Lower lobe of right lung (tissue), 2 donors: ENCODE measurements around the gene ANKRD45. TPM values are rescaled to one million over a fixed set of nuclear protein-coding genes. Genes with fewer than 3 reads are reported as not detected.
"Not testable (repeated sequence)": the region's sequence is repeated elsewhere in the genome, so short reads cannot be mapped to it uniquely, and the experiment has no call there.

Experiments used
- ATAC-seq, 2 donors: fragments of 200-7000 bp; cut with Tn5 transposase; one replicate each; pipeline ENCODE4 v1.9.1; 2020 to 2022; ENCODE audit warnings: mild to moderate bottlenecking in 2 of 2, moderate library complexity in 2 of 2
- DNase-seq: peaks from one replicate; pipeline ENCODE4 v3.0.0-alpha.2; 2020
- H3K27ac ChIP-seq: fragments of 200-600 bp; one replicate; pipeline ENCODE4 v1.8.0; 2022
- H3K27me3 ChIP-seq: fragments of 200-600 bp; one replicate; pipeline ENCODE4 v1.8.0; 2022; ENCODE audit warnings: low read depth
- H3K36me3 ChIP-seq: fragments of 200-600 bp; one replicate; pipeline ENCODE4 v1.8.0; 2022; ENCODE audit warnings: mild to moderate bottlenecking
- H3K4me1 ChIP-seq: fragments of 200-600 bp; one replicate; pipeline ENCODE4 v1.8.0; 2022
- H3K4me3 ChIP-seq: fragments of 200-600 bp; one replicate; pipeline ENCODE4 v1.8.0; 2022; ENCODE audit warnings: mild to moderate bottlenecking
- H3K9me3 ChIP-seq: fragments of 200-600 bp; one replicate; pipeline ENCODE4 v1.8.0; 2022
- intact Hi-C: fragments of 100-400 bp; cut with DNase I; formaldehyde crosslinking; loops from one replicate; pipeline ENCODE4 v1.11.0; 2022
- total RNA-seq: library from RNA; stranded (reverse); fragmentation: NEBNext Ultra II Directional; extraction: Animal tissue kit (Norgen Biotek cat#: 25700); gene quantifications from one replicate; pipeline ENCODE4 v1.2.1, GENCODE V29; 2021
- TF ChIP-seq, protein P1 (sequence below): fragments of 200-600 bp; IDR thresholded peaks from one replicate; pipeline ENCODE4 v1.8.0; 2022; ENCODE audit warnings: antibody characterized with exemption, mild to moderate bottlenecking
- donor health status: DM: no; HTN: yes; CAD: no; lungs with severe emphysema.

The ANKRD45 gene
- total RNA-seq, 1 donor from 2014 or later: 4.2 TPM

DNA sequence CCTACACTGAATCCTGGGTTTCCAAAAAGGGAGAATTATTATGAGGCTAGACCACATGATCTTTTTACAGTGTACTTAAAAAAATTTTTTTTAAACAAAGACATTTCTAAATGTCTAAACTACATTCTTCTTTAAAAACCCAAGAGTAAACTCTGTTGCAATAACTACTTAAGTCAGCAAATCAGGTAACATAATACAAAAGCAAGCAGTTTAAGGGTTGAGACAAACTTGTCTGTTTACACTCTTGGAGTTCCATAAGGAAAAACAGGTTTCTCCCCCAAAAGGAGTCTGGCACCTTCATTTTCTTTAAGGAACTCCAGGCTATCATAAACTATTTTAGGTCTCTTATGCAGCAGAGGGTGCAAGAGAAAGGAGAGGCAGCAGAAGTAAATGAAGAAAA is 12.5 kb upstream of the ANKRD45 start:
- Histone ChIP-seq H3K9me3 (no peaks in the 10 kb centered on the region), H3K36me3 (no peaks in the 10 kb centered on the region), H3K4me1 (no peaks in the 10 kb centered on the region), H3K4me3 (no peak overlapping the region), H3K27me3 (no peaks in the 10 kb centered on the region), H3K27ac (no peak overlapping the region)
- ATAC-seq (peak in 1 of 2 donors; percentile 54), DNase-seq (no peak)
- intact Hi-C loops: no loop called here
- TF ChIP-seq, protein P1, sequence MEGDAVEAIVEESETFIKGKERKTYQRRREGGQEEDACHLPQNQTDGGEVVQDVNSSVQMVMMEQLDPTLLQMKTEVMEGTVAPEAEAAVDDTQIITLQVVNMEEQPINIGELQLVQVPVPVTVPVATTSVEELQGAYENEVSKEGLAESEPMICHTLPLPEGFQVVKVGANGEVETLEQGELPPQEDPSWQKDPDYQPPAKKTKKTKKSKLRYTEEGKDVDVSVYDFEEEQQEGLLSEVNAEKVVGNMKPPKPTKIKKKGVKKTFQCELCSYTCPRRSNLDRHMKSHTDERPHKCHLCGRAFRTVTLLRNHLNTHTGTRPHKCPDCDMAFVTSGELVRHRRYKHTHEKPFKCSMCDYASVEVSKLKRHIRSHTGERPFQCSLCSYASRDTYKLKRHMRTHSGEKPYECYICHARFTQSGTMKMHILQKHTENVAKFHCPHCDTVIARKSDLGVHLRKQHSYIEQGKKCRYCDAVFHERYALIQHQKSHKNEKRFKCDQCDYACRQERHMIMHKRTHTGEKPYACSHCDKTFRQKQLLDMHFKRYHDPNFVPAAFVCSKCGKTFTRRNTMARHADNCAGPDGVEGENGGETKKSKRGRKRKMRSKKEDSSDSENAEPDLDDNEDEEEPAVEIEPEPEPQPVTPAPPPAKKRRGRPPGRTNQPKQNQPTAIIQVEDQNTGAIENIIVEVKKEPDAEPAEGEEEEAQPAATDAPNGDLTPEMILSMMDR: no peak

GRCh38 chr1:173680152-173680551 is 10.5 kb upstream of the ANKRD45 start:
- H3K4me1 ChIP-seq, H3K36me3 ChIP-seq, DNase-seq, H3K9me3 ChIP-seq, intact Hi-C loops, H3K27ac ChIP-seq, H3K4me3 ChIP-seq, ATAC-seq, H3K27me3 ChIP-seq: not testable (repeated sequence)

GRCh38 chr1:173674496-173674895 is 4.8 kb upstream of the ANKRD45 start:
- H3K4me3 ChIP-seq: not testable (repeated sequence)

GRCh38 chr1:173666646-173667045 is 3.0 kb downstream of the ANKRD45 start:
- H3K27me3 ChIP-seq: peaks cover 5% of the 10 kb centered on the region
- H3K4me3 ChIP-seq: no peak overlapping the region
- DNase-seq: no peak
- H3K9me3 ChIP-seq: no peaks in the 10 kb centered on the region
- ATAC-seq: no peak
- TF ChIP-seq, protein P1: no peak
- H3K4me1 ChIP-seq: peaks cover 12% of the 10 kb centered on the region
- H3K27ac ChIP-seq: no peak overlapping the region
- intact Hi-C loops: no loop called here
- no peaks in the 10 kb centered on the region for H3K36me3 ChIP-seq

More at GRCh38 chr1:173674496-173674895, 4.8 kb upstream of the ANKRD45 start:
- intact Hi-C loops, H3K27ac ChIP-seq, H3K9me3 ChIP-seq, H3K4me1 ChIP-seq, H3K36me3 ChIP-seq, H3K27me3 ChIP-seq, DNase-seq, ATAC-seq: not testable (repeated sequence)

DNA sequence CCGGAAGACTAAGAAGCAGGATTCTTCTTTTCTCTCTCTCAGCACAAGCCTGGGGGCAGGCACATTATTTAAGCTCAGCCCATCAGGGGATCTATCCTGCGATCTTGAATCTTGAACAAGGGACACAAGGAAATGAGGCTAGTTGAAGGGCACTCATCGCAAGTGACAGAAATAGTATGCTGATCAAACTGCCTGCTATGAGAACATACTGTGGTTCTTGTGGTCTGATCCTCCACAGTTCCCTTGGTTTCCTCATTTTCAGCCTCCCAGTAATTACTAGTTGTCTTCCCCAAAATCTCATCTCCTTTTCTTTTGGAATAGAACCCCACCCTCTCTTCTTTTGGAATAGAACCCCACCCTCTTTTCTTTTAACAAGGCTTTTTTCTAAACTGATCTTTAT is 6.5 kb downstream of the ANKRD45 start:
- ATAC-seq: peak in 1 of 2 donors; percentile 35
- no peak overlapping the region for H3K27ac ChIP-seq
- no peak overlapping the region for H3K4me3 ChIP-seq
- intact Hi-C loops: no loop called here
- no peaks in the 10 kb centered on the region for H3K36me3 ChIP-seq
- no peaks in the 10 kb centered on the region for H3K27me3 ChIP-seq
- no peak for DNase-seq
- no peaks in the 10 kb centered on the region for H3K4me1 ChIP-seq
- no peaks in the 10 kb centered on the region for H3K9me3 ChIP-seq
- TF ChIP-seq, protein P1: no peak

- DNase-seq: no peak
- no peaks in the 10 kb centered on the region for H3K27me3 ChIP-seq
Observed at GRCh38 chr1:173661763-173662162, 7.9 kb downstream of the ANKRD45 start.

More at GRCh38 chr1:173661763-173662162, 7.9 kb downstream of the ANKRD45 start:
- Histone ChIP-seq H3K4me3 (no peak overlapping the region), H3K9me3 (no peaks in the 10 kb centered on the region), H3K4me1 (no peaks in the 10 kb centered on the region), H3K36me3 (no peaks in the 10 kb centered on the region), H3K27ac (no peak overlapping the region)
- TF ChIP-seq, protein P1: no peak
- ATAC-seq: no peak
- intact Hi-C loops: no loop called here
